ENCODE measurements around the gene ATP5ME. TPM values are rescaled to one million over a fixed set of nuclear protein-coding genes. Genes with fewer than 3 reads are reported as not detected.
A peak's percentile ranks its signal among the peaks of the same experiment; 100 is the strongest.

ATP5ME gene
- total RNA-seq, 1 experiment from 2014 or later, result 425 TPM

GRCh38 chr4:721261-722168 lies 47.4 kb upstream of the ATP5ME start:
- Histone ChIP-seq H3K23me2 (ENCODE audit: insufficient read length, low read depth, low read length, poor library complexity, severe bottlenecking) (no peaks in the 10 kb centered on the region), H2BK20ac (ENCODE audit: low read depth, low read length, poor library complexity, severe bottlenecking) (no peak overlapping the region), H4K8ac (replicated peaks; ENCODE audit: insufficient read length, low read depth, low read length) (no peak overlapping the region), H3K27ac (ENCODE audit: insufficient read length, low read depth, low read length) (no peak overlapping the region), H3K79me2 (ENCODE audit: insufficient read depth, low read length) (peaks cover 30% of the 10 kb centered on the region; the same call in 1 of the 2 replicates), H3K14ac (ENCODE audit: insufficient read depth, low read length) (no peak overlapping the region), H3K4me1 (ENCODE audit: insufficient read depth, low read length) (no peaks in the 10 kb centered on the region), H3K56ac (ENCODE audit: insufficient read length, low read depth, low read length) (no peak overlapping the region), H4K5ac (ENCODE audit: insufficient read length, low read depth, low read length) (no peak overlapping the region), H2BK15ac (ENCODE audit: low read depth, low read length) (no peak overlapping the region), H3K27me3 (ENCODE audit: insufficient read depth, low read length) (no peaks in the 10 kb centered on the region), H3K9me3 (ENCODE audit: control insufficient read depth, low read depth, low read length) (no peaks in the 10 kb centered on the region), H3T11ph (ENCODE audit: low read length) (no peak overlapping the region), H3K23ac (ENCODE audit: insufficient read length, low read depth, low read length) (no peak overlapping the region), H2AK5ac (ENCODE audit: insufficient read length, low read length) (no peak overlapping the region), H4K91ac (ENCODE audit: insufficient read length, low read depth, low read length) (no peak overlapping the region), H3K18ac (ENCODE audit: insufficient read length, low read depth, low read length) (no peak overlapping the region), H3K79me1 (ENCODE audit: insufficient read depth, low read depth, low read length, poor library complexity, severe bottlenecking) (peaks cover 4% of the 10 kb centered on the region), H2BK12ac (ENCODE audit: insufficient read length, low read depth, low read length) (no peak overlapping the region), H2AFZ (ENCODE audit: low read length) (no peak overlapping the region), H2BK5ac (ENCODE audit: insufficient read length, low read length) (no peak overlapping the region), H2BK120ac (ENCODE audit: low read depth, low read length, poor library complexity, severe bottlenecking) (no peak overlapping the region), H4K20me1 (ENCODE audit: control insufficient read depth, insufficient read depth, insufficient read length) (no peaks in the 10 kb centered on the region), H3K9ac (ENCODE audit: extremely low read depth, insufficient read length, low read length) (no peak overlapping the region), H3K4ac (ENCODE audit: low read depth, low read length) (no peak overlapping the region), H3K4me2 (ENCODE audit: insufficient read depth, insufficient read length, low read length) (no peak overlapping the region)
- WGBS (ENCODE audit: extremely low coverage, insufficient read length, low lambda C conversion rate), result no CpG with 5 or more reads among the region's 31 CpGs
- Mint-ChIP-seq H3K4me1 (no peaks in the 10 kb centered on the region; a peak in 2 of 4 replicates), H3K27me3 (ENCODE audit: low read depth) (no peaks in the 10 kb centered on the region; the same call in 1 of the 2 replicates), H3K27ac (peak overlapping the region; percentile 36 to 77 (median 39); a peak in 4 of 7 replicates), H3K36me3 (ENCODE audit: insufficient read depth in 1 of 3, low read depth in 3 of 3) (peaks cover 25 to 34% (median 32%) of the 10 kb centered on the region in 3 experiments), H3K9me3 (no peaks in the 10 kb centered on the region; a peak in 1 of 5 replicates), H3K4me3 (no peak overlapping the region; a peak in 1 of 5 replicates)
- no peak for DNase-seq
- TF ChIP-seq, protein P1, sequence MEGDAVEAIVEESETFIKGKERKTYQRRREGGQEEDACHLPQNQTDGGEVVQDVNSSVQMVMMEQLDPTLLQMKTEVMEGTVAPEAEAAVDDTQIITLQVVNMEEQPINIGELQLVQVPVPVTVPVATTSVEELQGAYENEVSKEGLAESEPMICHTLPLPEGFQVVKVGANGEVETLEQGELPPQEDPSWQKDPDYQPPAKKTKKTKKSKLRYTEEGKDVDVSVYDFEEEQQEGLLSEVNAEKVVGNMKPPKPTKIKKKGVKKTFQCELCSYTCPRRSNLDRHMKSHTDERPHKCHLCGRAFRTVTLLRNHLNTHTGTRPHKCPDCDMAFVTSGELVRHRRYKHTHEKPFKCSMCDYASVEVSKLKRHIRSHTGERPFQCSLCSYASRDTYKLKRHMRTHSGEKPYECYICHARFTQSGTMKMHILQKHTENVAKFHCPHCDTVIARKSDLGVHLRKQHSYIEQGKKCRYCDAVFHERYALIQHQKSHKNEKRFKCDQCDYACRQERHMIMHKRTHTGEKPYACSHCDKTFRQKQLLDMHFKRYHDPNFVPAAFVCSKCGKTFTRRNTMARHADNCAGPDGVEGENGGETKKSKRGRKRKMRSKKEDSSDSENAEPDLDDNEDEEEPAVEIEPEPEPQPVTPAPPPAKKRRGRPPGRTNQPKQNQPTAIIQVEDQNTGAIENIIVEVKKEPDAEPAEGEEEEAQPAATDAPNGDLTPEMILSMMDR (conservative IDR thresholded peaks at IDR 0.05), result no peak

Data from H9 (cell line).